Liver (tissue), 9 donors: ENCODE results near the gene DNAH7. TPM values are rescaled to one million over a fixed set of nuclear protein-coding genes. Genes with fewer than 3 reads are reported as not detected.

ENCODE experiments used
- DNase-seq: peaks from one replicate; pipeline ENCODE4 v3.0.0-alpha.2; 2017; ENCODE audit warnings: low spot score
- H3K27ac ChIP-seq, 2 donors: one replicate each; pipeline ENCODE4 v1.7.0; 2013; ENCODE audit warnings: inconsistent platforms in 2 of 2, low read length in 2 of 2, control low read depth in 1 of 2, low read depth in 1 of 2, mild to moderate bottlenecking in 1 of 2
- H3K27me3 ChIP-seq, 4 donors: one replicate each; pipeline versions ENCODE4 v1.6.1 to v1.7.0; 2013; ENCODE audit warnings: low read length in 3 of 4, inconsistent platforms in 1 of 4, mild to moderate bottlenecking in 1 of 4, moderate library complexity in 1 of 4; ENCODE audit not compliant: control insufficient read depth in 4 of 4, insufficient read depth in 4 of 4
- H3K36me3 ChIP-seq, 4 donors: one replicate each; pipeline versions ENCODE4 v1.6.1 to v1.7.0; 2013; ENCODE audit warnings: low read length in 3 of 4, mild to moderate bottlenecking in 3 of 4, low read depth in 1 of 4, moderate library complexity in 1 of 4; ENCODE audit not compliant: control insufficient read depth in 4 of 4, insufficient read depth in 3 of 4
- H3K4me1 ChIP-seq, 4 donors: one replicate each; pipeline versions ENCODE4 v1.6.1 to v1.7.0; 2013; ENCODE audit warnings: low read length in 3 of 4, mild to moderate bottlenecking in 3 of 4, moderate library complexity in 1 of 4; ENCODE audit not compliant: control insufficient read depth in 4 of 4, insufficient read depth in 4 of 4
- H3K4me3 ChIP-seq, 3 donors: one replicate each; pipeline versions ENCODE4 v1.6.1 to v1.7.0; 2013; ENCODE audit warnings: low read length in 3 of 3, control low read depth in 1 of 3, low read depth in 1 of 3, mild to moderate bottlenecking in 1 of 3
- H3K9ac ChIP-seq, 2 donors: one replicate each; pipeline ENCODE4 v1.7.0; 2013; ENCODE audit warnings: low read length in 2 of 2, mild to moderate bottlenecking in 2 of 2, moderate library complexity in 2 of 2, control low read depth in 1 of 2, low read depth in 1 of 2
- H3K9me3 ChIP-seq, 4 donors: one replicate each; pipeline versions ENCODE4 v1.6.1 to v1.7.0; 2013; ENCODE audit warnings: low read length in 3 of 4; ENCODE audit not compliant: control insufficient read depth in 4 of 4
- EGR1 ChIP-seq, 2 donors: IDR thresholded peaks; 2 replicates each; pipeline ENCODE4 v1.6.1; 2016 to 2018; ENCODE audit warnings: antibody characterized with exemption in 2 of 2, low read depth in 2 of 2
- FOXA1 ChIP-seq: IDR thresholded peaks from 2 replicates; pipeline ENCODE4 v1.6.1; 2016; ENCODE audit warnings: antibody characterized with exemption
- FOXA2 ChIP-seq: IDR thresholded peaks from 2 replicates; pipeline ENCODE4 v1.6.1; 2016; ENCODE audit warnings: antibody characterized with exemption
- HNF4A ChIP-seq, 2 donors: conservative IDR thresholded peaks; 2 replicates each; pipeline ENCODE4 v1.6.1; 2016; ENCODE audit warnings: antibody characterized with exemption in 2 of 2, mild to moderate bottlenecking in 2 of 2
- HNF4G ChIP-seq: IDR thresholded peaks from 2 replicates; pipeline ENCODE4 v1.6.1; 2016; ENCODE audit warnings: antibody characterized with exemption
- JUND ChIP-seq, 2 donors: IDR thresholded peaks; 2 replicates each; pipeline ENCODE4 v1.6.1; 2016; ENCODE audit warnings: antibody characterized with exemption in 2 of 2
- NR2F2 ChIP-seq: IDR thresholded peaks from 2 replicates; pipeline ENCODE4 v1.6.1; 2016; ENCODE audit warnings: antibody characterized with exemption
- RAD21 ChIP-seq, 2 donors: IDR thresholded peaks; 2 replicates each; pipeline ENCODE4 v1.6.1; 2016; ENCODE audit warnings: antibody characterized with exemption in 2 of 2, mild to moderate bottlenecking in 2 of 2
- RXRA ChIP-seq, 2 donors: IDR thresholded peaks; 2 replicates each; pipeline ENCODE4 v1.6.1; 2017 to 2018; ENCODE audit warnings: antibody characterized with exemption in 2 of 2, mild to moderate bottlenecking in 1 of 2
- SP1 ChIP-seq: IDR thresholded peaks from 2 replicates; pipeline ENCODE4 v1.6.1; 2018; ENCODE audit warnings: antibody characterized with exemption, mild to moderate bottlenecking
- TAF1 ChIP-seq: conservative IDR thresholded peaks from 2 replicates; pipeline ENCODE4 v1.6.1; 2016; ENCODE audit warnings: antibody characterized with exemption, mild to moderate bottlenecking
- YY1 ChIP-seq: IDR thresholded peaks from 2 replicates; pipeline ENCODE4 v1.6.1; 2016; ENCODE audit warnings: antibody characterized with exemption, mild to moderate bottlenecking
- whole genome bisulfite sequencing: extraction: QIAGEN DNeasy Blood & Tissue Kit; methylation state at CpG from one replicate; pipeline ENCODE4 v1.1.7; 2013; 5-methylcytosine and 5-hydroxymethylcytosine counted together
- polyA plus RNA-seq, 2 donors: library from polyadenylated mRNA; stranded (reverse) in 1 of 2; unstranded in 1 of 2; fragments of 200-250 nt in 1 of 2; fragments of >200 nt in 1 of 2; fragmentation: Nextera tagmentation in 1 of 2; extraction: Ambion mirVana in 1 of 2; gene quantifications; one replicate each; pipeline versions ENCODE4 v1.2.1 to v1.2.3, GENCODE V29; 2013 to 2015
- total RNA-seq, 2 donors: library from RNA; depleted of rRNA; stranded (reverse); fragments of >200 nt; gene quantifications; one replicate each; pipeline ENCODE4 v1.2.3, GENCODE V29; 2014
- TF ChIP-seq, protein P1 (sequence below): IDR thresholded peaks from 2 replicates; pipeline ENCODE4 v1.6.1; 2016; ENCODE audit warnings: antibody characterized with exemption
- TF ChIP-seq, protein P2 (sequence below): IDR thresholded peaks from 2 replicates; pipeline ENCODE4 v1.6.1; 2016; ENCODE audit warnings: antibody characterized with exemption
- TF ChIP-seq, protein P3 (sequence below): IDR thresholded peaks from 2 replicates; pipeline ENCODE4 v1.6.1; 2016; ENCODE audit warnings: antibody characterized with exemption, mild to moderate bottlenecking
- TF ChIP-seq, protein P4 (sequence below): fragments of 150-350 bp; IDR thresholded peaks from 2 replicates; pipeline ENCODE4 v1.5.1; 2017; ENCODE audit warnings: improper control_type of control experiment, low read depth, low read length; ENCODE audit not compliant: missing input control
- TF ChIP-seq, protein P5 (sequence below): IDR thresholded peaks from 2 replicates; pipeline ENCODE4 v1.6.1; 2016; ENCODE audit warnings: antibody characterized with exemption
- donor health status: healthy.
- donor health status: healthy.
- donor health status: healthy.
- donor health status: healthy.
- donor health status: healthy.

DNAH7 gene
- total and polyA plus RNA-seq, 4 donors, result under 0.01 to 0.50 (median 0.07) TPM

DNA sequence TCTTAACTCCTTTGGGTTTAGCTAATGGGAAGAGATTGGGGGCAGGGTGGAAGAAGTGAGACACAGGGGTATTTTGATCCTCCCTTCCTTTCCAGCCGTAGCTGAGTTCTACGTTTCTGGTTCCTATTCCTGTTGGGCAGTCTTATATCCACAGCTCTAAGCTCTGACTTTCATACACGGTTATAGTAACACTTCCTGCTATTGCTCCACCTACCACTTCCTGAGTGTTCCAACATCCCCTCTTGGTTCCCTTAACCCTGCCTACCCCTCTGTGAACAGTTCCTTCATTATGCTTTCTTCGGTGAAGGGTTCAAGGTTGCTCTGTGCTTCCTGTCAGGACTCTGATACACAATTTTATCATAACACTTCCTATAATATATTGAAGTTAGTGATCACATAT lies 205.1 kb downstream of the DNAH7 start:
- no peaks in the 10 kb centered on the region for H3K36me3 ChIP-seq
- H3K27me3 ChIP-seq, result no peaks in the 10 kb centered on the region
- no peak overlapping the region for H3K9ac ChIP-seq
- no peaks in the 10 kb centered on the region for H3K9me3 ChIP-seq
- no peak overlapping the region for H3K4me3 ChIP-seq
- no peak for DNase-seq
- WGBS, result 50% methylated on average over 4 of the region's 4 CpGs
- no peak overlapping the region for H3K27ac ChIP-seq
- H3K4me1 ChIP-seq, result no peaks in the 10 kb centered on the region
- TF ChIP-seq HNF4A (conservative IDR thresholded peaks at IDR 0.05) (no peak), YY1 (no peak), HNF4G (no peak), RAD21 (IDR thresholded peaks at IDR 0.05) (no peak), FOXA2 (no peak), RXRA (IDR thresholded peaks at IDR 0.05) (no peak)
- TF ChIP-seq, protein P1, sequence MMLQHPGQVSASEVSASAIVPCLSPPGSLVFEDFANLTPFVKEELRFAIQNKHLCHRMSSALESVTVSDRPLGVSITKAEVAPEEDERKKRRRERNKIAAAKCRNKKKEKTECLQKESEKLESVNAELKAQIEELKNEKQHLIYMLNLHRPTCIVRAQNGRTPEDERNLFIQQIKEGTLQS, result no peak

DNA sequence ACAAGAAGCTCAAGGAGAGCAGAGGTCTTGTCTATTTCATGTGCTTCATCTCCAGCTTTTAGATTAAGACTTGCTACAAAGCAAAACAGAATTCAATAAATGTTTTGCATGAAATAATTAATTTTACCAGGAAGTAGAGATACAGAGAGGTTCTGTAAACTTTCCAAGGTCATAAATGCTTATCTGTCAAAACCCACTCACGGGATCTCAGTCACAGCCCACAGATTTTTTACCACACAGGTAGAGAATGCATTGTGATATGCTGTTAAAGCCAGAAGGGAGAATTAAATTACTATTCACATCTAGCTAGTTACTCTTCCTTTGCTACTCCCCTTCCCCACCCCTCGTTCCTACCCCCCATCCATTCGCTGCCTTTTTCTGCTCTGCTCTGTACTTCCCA lies 205.5 kb downstream of the DNAH7 start:
- TF ChIP-seq JUND (IDR thresholded peaks at IDR 0.05) (no peak), NR2F2 (no peak), TAF1 (no peak), RXRA (IDR thresholded peaks at IDR 0.05) (no peak), YY1 (no peak), SP1 (no peak), FOXA2 (no peak), FOXA1 (no peak), HNF4A (conservative IDR thresholded peaks at IDR 0.05) (no peak), EGR1 (IDR thresholded peaks at IDR 0.05; ENCODE audit: low read depth in 2 of 2) (no peak), RAD21 (IDR thresholded peaks at IDR 0.05) (no peak)
- TF ChIP-seq, protein P2, sequence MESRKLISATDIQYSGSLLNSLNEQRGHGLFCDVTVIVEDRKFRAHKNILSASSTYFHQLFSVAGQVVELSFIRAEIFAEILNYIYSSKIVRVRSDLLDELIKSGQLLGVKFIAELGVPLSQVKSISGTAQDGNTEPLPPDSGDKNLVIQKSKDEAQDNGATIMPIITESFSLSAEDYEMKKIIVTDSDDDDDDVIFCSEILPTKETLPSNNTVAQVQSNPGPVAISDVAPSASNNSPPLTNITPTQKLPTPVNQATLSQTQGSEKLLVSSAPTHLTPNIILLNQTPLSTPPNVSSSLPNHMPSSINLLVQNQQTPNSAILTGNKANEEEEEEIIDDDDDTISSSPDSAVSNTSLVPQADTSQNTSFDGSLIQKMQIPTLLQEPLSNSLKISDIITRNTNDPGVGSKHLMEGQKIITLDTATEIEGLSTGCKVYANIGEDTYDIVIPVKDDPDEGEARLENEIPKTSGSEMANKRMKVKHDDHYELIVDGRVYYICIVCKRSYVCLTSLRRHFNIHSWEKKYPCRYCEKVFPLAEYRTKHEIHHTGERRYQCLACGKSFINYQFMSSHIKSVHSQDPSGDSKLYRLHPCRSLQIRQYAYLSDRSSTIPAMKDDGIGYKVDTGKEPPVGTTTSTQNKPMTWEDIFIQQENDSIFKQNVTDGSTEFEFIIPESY, result no peak
- TF ChIP-seq, protein P3, sequence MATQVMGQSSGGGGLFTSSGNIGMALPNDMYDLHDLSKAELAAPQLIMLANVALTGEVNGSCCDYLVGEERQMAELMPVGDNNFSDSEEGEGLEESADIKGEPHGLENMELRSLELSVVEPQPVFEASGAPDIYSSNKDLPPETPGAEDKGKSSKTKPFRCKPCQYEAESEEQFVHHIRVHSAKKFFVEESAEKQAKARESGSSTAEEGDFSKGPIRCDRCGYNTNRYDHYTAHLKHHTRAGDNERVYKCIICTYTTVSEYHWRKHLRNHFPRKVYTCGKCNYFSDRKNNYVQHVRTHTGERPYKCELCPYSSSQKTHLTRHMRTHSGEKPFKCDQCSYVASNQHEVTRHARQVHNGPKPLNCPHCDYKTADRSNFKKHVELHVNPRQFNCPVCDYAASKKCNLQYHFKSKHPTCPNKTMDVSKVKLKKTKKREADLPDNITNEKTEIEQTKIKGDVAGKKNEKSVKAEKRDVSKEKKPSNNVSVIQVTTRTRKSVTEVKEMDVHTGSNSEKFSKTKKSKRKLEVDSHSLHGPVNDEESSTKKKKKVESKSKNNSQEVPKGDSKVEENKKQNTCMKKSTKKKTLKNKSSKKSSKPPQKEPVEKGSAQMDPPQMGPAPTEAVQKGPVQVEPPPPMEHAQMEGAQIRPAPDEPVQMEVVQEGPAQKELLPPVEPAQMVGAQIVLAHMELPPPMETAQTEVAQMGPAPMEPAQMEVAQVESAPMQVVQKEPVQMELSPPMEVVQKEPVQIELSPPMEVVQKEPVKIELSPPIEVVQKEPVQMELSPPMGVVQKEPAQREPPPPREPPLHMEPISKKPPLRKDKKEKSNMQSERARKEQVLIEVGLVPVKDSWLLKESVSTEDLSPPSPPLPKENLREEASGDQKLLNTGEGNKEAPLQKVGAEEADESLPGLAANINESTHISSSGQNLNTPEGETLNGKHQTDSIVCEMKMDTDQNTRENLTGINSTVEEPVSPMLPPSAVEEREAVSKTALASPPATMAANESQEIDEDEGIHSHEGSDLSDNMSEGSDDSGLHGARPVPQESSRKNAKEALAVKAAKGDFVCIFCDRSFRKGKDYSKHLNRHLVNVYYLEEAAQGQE, result no peak
- TF ChIP-seq, protein P1, result no peak
- TF ChIP-seq, protein P4, sequence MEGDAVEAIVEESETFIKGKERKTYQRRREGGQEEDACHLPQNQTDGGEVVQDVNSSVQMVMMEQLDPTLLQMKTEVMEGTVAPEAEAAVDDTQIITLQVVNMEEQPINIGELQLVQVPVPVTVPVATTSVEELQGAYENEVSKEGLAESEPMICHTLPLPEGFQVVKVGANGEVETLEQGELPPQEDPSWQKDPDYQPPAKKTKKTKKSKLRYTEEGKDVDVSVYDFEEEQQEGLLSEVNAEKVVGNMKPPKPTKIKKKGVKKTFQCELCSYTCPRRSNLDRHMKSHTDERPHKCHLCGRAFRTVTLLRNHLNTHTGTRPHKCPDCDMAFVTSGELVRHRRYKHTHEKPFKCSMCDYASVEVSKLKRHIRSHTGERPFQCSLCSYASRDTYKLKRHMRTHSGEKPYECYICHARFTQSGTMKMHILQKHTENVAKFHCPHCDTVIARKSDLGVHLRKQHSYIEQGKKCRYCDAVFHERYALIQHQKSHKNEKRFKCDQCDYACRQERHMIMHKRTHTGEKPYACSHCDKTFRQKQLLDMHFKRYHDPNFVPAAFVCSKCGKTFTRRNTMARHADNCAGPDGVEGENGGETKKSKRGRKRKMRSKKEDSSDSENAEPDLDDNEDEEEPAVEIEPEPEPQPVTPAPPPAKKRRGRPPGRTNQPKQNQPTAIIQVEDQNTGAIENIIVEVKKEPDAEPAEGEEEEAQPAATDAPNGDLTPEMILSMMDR, result no peak
- TF ChIP-seq, protein P5, sequence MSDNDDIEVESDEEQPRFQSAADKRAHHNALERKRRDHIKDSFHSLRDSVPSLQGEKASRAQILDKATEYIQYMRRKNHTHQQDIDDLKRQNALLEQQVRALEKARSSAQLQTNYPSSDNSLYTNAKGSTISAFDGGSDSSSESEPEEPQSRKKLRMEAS, result no peak
- Histone ChIP-seq H3K4me1 (no peaks in the 10 kb centered on the region), H3K9ac (no peak overlapping the region), H3K27me3 (no peaks in the 10 kb centered on the region), H3K36me3 (no peaks in the 10 kb centered on the region), H3K27ac (no peak overlapping the region), H3K9me3 (no peaks in the 10 kb centered on the region), H3K4me3 (no peak overlapping the region)
- DNase-seq, result no peak
- WGBS, result 69% methylated on average over 3 of the region's 3 CpGs
